Prostate gland (tissue), 2 donors: ENCODE results near the gene FSD2.

Experiments used
- POLR2AphosphoS5 ChIP-seq: sonication (generic); formaldehyde crosslinking; IDR thresholded peaks from one replicate; pipeline ENCODE4 v1.6.1; 2017; ENCODE audit warnings: antibody characterized with exemption
- TF ChIP-seq, protein P1 (sequence below), 4 experiments: fragments of 200-600 bp in 2 of 4; fragments of 450-650 bp in 2 of 4; sonication (generic) in 2 of 4; IDR thresholded peaks; 1 replicate in 3 of 4; 2 replicates in 1 of 4; pipeline ENCODE4 v1.5.1; 2016 to 2019; ENCODE audit warnings: antibody characterized with exemption in 4 of 4, mild to moderate bottlenecking in 2 of 4, moderate library complexity in 2 of 4

DNA sequence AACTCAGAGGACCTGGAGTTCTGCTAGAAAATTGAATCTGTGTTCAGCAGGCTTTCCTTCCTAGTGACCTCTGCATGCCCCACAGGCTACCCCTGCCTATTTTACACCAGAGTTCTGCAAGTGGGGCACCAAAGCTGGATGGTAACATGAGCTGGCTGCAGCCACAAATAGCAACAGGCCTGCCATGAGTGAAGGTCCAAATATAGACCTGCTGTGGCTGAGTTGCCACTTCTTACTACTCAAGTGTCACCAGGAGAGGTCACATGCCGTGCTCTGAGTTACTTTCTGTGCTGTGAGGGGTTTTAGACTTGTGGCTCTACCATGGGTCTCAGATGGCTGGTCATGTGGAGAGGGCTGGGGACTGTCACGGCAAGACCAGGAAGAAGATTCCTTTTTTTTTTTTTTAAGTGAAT is at the start of gene FSD2:
- TF ChIP-seq, protein P1, sequence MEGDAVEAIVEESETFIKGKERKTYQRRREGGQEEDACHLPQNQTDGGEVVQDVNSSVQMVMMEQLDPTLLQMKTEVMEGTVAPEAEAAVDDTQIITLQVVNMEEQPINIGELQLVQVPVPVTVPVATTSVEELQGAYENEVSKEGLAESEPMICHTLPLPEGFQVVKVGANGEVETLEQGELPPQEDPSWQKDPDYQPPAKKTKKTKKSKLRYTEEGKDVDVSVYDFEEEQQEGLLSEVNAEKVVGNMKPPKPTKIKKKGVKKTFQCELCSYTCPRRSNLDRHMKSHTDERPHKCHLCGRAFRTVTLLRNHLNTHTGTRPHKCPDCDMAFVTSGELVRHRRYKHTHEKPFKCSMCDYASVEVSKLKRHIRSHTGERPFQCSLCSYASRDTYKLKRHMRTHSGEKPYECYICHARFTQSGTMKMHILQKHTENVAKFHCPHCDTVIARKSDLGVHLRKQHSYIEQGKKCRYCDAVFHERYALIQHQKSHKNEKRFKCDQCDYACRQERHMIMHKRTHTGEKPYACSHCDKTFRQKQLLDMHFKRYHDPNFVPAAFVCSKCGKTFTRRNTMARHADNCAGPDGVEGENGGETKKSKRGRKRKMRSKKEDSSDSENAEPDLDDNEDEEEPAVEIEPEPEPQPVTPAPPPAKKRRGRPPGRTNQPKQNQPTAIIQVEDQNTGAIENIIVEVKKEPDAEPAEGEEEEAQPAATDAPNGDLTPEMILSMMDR (IDR thresholded peaks at IDR 0.05): no peak
- TF ChIP-seq POLR2AphosphoS5: no peak
